Small intestine (tissue), 7 donors: Measurements from ENCODE around the gene SCG5. TPM values are rescaled to one million over a fixed set of nuclear protein-coding genes. Genes with fewer than 3 reads are reported as not detected.

ENCODE experiments used
- DNase-seq, 2 donors: peaks; one replicate each; pipeline versions ENCODE4 v3.0.0 to v3.0.0-alpha.2; 2013
- FAIRE-seq: peaks from 2 replicates; lab custom pipeline; 2012; peaks lifted over from hg19 to GRCh38; lab: Jason Lieb, UNC
- H3K27ac ChIP-seq, 3 donors: one replicate each; pipeline ENCODE4 v1.5.1; 2013; ENCODE audit warnings: low read length in 2 of 3, mild to moderate bottlenecking in 2 of 3, control low read depth in 1 of 3, inconsistent platforms in 1 of 3, low read depth in 1 of 3, moderate library complexity in 1 of 3
- H3K27me3 ChIP-seq, 3 donors: one replicate each; pipeline ENCODE4 v1.6.1; 2013; ENCODE audit warnings: low read length in 3 of 3, inconsistent platforms in 1 of 3; ENCODE audit not compliant: control insufficient read depth in 3 of 3, insufficient read depth in 3 of 3
- H3K36me3 ChIP-seq, 3 donors: one replicate each; pipeline ENCODE4 v1.6.1; 2013; ENCODE audit warnings: low read length in 3 of 3, inconsistent platforms in 1 of 3, low read depth in 1 of 3, mild to moderate bottlenecking in 1 of 3, moderate library complexity in 1 of 3; ENCODE audit not compliant: control insufficient read depth in 3 of 3, insufficient read depth in 2 of 3
- H3K4me1 ChIP-seq, 3 donors: one replicate each; pipeline ENCODE4 v1.6.1; 2013; ENCODE audit warnings: low read length in 2 of 3, inconsistent platforms in 1 of 3, low read depth in 1 of 3, mild to moderate bottlenecking in 1 of 3, moderate library complexity in 1 of 3; ENCODE audit not compliant: control insufficient read depth in 3 of 3, insufficient read depth in 2 of 3
- H3K4me3 ChIP-seq, 3 donors: one replicate each; pipeline ENCODE4 v1.5.1; 2013; ENCODE audit warnings: low read length in 3 of 3, control low read depth in 1 of 3, inconsistent platforms in 1 of 3, low read depth in 1 of 3, mild to moderate bottlenecking in 1 of 3, moderate library complexity in 1 of 3
- H3K9me3 ChIP-seq, 2 donors: one replicate each; pipeline ENCODE4 v1.6.1; 2013; ENCODE audit warnings: low read depth in 1 of 2, low read length in 1 of 2; ENCODE audit not compliant: control insufficient read depth in 2 of 2, insufficient read depth in 1 of 2
- WGBS, 3 donors: extraction: QIAGEN DNeasy Blood & Tissue Kit; methylation state at CpG; one replicate each; pipeline ENCODE4 v1.1.7; 2013; 5-methylcytosine and 5-hydroxymethylcytosine counted together
- polyA plus RNA-seq, 4 donors: library from polyadenylated mRNA; stranded (reverse) in 3 of 4; unstranded in 1 of 4; fragments of 200-250 nt in 3 of 4; fragments of 120-200 nt in 1 of 4; gene quantifications; one replicate each; pipeline versions ENCODE4 v1.2.1 to v1.2.3, GENCODE V29; 2013
- donor health status: healthy with polysubstance abuse.
- donor health status: control.
- donor health status: control.
- donor health status: Bipolar disorder and iron deficiency.
- donor health status: healthy.

Gene SCG5
- polyA plus RNA-seq, 4 donors: 1.9 to 13.3 (median 6.3) TPM

DNA sequence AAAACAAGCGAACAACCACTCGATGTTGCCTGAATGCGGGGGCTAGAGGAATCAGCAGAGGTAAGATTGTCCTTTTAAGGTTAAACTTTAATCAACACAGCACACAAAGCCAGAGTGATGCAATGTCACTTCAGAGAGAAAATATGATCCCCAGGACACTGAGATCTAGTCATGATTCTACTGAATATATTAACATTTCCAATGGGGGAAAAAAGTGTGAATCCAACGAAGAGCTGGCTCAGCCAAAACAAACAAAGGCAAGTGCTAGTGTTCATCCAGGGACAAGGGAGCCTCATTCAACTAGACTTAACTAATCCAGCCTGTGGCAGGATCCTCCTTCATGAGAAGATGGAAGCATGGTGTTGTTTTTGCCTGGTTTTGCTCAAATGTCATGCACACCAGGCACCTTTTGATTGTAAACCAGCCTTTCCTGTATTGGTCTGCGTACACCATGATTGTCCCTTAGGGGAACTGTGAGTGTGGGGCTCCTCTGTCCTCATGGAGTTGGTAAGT, 35.8 kb downstream of the SCG5 start:
- H3K36me3 ChIP-seq: no peaks in the 10 kb centered on the region
- no peaks in the 10 kb centered on the region for H3K9me3 ChIP-seq
- H3K27me3 ChIP-seq: no peaks in the 10 kb centered on the region
- WGBS, 3 donors: 57 to 69% (median 59%) methylated on average over 5 of the region's 5 CpGs
- H3K4me3 ChIP-seq: no peak overlapping the region
- FAIRE-seq (no peak), DNase-seq (peak in 1 of 2 donors; percentile 20)
- H3K27ac ChIP-seq: no peak overlapping the region
- H3K4me1 ChIP-seq: no peaks in the 10 kb centered on the region

- H3K27me3 ChIP-seq: no peaks in the 10 kb centered on the region
- 94 to 97% (median 95%) methylated on average over 4 of the region's 4 CpGs for WGBS, 3 donors
- no peaks in the 10 kb centered on the region for H3K9me3 ChIP-seq
- DNase-seq (no peak), FAIRE-seq (no peak)
- no peak overlapping the region for H3K4me3 ChIP-seq
- no peaks in the 10 kb centered on the region for H3K4me1 ChIP-seq
- no peak overlapping the region for H3K27ac ChIP-seq
- no peaks in the 10 kb centered on the region for H3K36me3 ChIP-seq
Observed at GRCh38 chr15:32679298-32679690, 37.8 kb downstream of the SCG5 start.

DNA sequence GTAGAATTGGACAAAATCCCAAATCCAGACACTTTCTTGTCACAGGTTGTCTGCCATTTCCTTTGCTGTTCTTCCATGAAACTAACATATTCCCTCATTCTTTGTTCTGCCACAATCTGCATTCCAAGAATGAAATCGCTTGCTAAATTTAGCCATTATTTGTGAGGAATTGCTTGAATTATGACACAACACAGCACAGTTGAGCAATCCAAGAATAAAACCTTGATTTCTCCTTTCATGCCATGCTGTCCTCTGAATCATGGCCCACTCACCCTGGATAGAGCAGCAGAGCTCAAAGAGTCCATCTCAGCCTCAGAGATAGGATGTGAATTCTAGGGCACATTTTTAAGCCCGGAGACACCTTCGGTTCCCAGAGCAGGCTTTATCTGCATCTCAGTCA, 41.1 kb downstream of the SCG5 start:
- DNase-seq (no peak), FAIRE-seq (no peak)
- Histone ChIP-seq H3K9me3 (no peaks in the 10 kb centered on the region), H3K27me3 (no peaks in the 10 kb centered on the region), H3K36me3 (no peaks in the 10 kb centered on the region), H3K27ac (no peak overlapping the region), H3K4me3 (no peak overlapping the region), H3K4me1 (no peaks in the 10 kb centered on the region)
- WGBS, 3 donors: 92 to 98% (median 98%) methylated on average over 3 of the region's 3 CpGs

- Histone ChIP-seq H3K9me3 (no peaks in the 10 kb centered on the region), H3K27ac (no peak overlapping the region), H3K36me3 (no peaks in the 10 kb centered on the region), H3K4me3 (no peak overlapping the region), H3K4me1 (no peaks in the 10 kb centered on the region), H3K27me3 (no peaks in the 10 kb centered on the region)
- 94 to 97% (median 96%) methylated on average over 2 of the region's 2 CpGs for WGBS, 3 donors
- no peak for DNase-seq
- no peak for FAIRE-seq
Observed at GRCh38 chr15:32682977-32683630, 41.6 kb downstream of the SCG5 start.

DNA sequence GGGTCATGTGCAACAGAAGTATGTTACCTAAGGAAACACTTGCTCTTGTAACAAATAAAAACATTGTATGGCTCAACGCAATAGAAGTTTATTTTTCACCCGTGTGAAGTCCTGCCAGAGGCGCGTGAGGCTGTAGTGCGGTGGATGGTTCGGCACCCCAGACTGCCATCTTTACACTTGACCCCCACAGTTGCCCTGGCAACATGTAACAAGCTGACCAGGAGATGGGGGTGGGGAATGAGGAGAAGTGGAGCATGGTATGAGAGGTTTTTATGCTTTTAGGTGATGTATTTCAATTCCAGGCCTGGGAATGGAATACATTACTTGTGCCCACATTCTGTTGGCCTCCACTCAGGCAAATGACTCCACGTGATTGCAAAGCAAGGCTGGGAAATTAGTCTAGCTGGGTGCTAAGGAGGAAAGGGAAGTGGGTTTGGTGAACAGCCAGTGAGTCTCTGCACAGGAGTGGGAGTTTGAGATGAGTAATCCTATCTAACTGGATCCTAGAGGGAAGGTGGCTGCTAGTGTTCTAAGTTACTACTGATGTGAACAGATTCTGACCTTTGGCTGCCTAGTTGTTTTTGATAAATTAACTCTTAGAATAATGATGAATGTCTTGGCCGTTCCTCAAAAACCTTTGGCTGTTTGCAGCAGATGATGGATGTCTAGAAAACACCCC, 42.5 kb downstream of the SCG5 start:
- no peak overlapping the region for H3K27ac ChIP-seq
- DNase-seq (no peak), FAIRE-seq (no peak)
- H3K4me1 ChIP-seq: no peaks in the 10 kb centered on the region
- no peaks in the 10 kb centered on the region for H3K27me3 ChIP-seq
- no peaks in the 10 kb centered on the region for H3K36me3 ChIP-seq
- no peaks in the 10 kb centered on the region for H3K9me3 ChIP-seq
- H3K4me3 ChIP-seq: no peak overlapping the region
- WGBS, 3 donors: 86 to 91% (median 89%) methylated on average over 8 of the region's 8 CpGs

- FAIRE-seq: no peak
- 69 to 94% (median 83%) methylated on average over 1 of the region's 1 CpG for WGBS, 3 donors
Observed at GRCh38 chr15:32685576-32685975, 44.1 kb downstream of the SCG5 start.

GRCh38 chr15:32687556-32687955, 46.0 kb downstream of the SCG5 start:
- Histone ChIP-seq H3K27ac (no peak overlapping the region), H3K4me3 (no peak overlapping the region), H3K27me3 (no peaks in the 10 kb centered on the region), H3K9me3 (no peaks in the 10 kb centered on the region), H3K4me1 (peaks cover 0 to 3% (median 0%) of the 10 kb centered on the region in 3 donors), H3K36me3 (no peaks in the 10 kb centered on the region)
- WGBS, 3 donors: 81 to 90% (median 81%) methylated on average over 5 of the region's 5 CpGs
- FAIRE-seq: no peak
- DNase-seq: no peak

More at GRCh38 chr15:32685576-32685975, 44.1 kb downstream of the SCG5 start:
- H3K4me1 ChIP-seq: no peaks in the 10 kb centered on the region
- DNase-seq: no peak
- H3K36me3 ChIP-seq: no peaks in the 10 kb centered on the region
- H3K27ac ChIP-seq: no peak overlapping the region
- no peaks in the 10 kb centered on the region for H3K27me3 ChIP-seq
- no peaks in the 10 kb centered on the region for H3K9me3 ChIP-seq
- no peak overlapping the region for H3K4me3 ChIP-seq

DNA sequence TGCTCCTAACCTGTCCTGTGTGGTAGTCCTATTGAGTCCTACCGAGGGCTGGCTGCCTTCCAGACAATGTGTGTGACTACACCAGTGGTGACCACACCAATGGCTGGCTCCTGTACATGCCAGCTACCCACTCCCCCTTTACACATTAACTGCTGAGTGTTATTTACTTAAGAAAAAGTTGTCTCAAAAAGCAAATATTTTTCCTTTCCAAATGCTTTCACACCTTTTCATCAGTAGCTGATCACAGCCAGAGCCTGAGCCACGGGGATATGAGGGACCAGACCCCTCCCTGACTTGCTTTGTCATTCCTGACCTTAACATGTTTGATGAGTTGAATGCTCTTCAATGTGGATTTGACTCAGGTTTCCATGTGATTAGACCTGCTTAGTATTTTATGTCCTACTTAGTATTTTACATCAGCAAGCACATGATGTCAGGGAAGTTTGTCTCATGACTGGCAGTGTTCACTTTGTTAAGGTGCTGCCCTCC, 46.7 kb downstream of the SCG5 start:
- FAIRE-seq: no peak
- no peak overlapping the region for H3K27ac ChIP-seq
- no peak overlapping the region for H3K4me3 ChIP-seq
- H3K27me3 ChIP-seq: no peaks in the 10 kb centered on the region
- peaks cover 0 to 3% (median 2%) of the 10 kb centered on the region in 3 donors for H3K4me1 ChIP-seq
- H3K36me3 ChIP-seq: no peaks in the 10 kb centered on the region
- H3K9me3 ChIP-seq: no peaks in the 10 kb centered on the region
- 49 to 59% (median 54%) methylated on average over 2 of the region's 2 CpGs for WGBS, 3 donors
- DNase-seq: no peak
